Measurements from ENCODE around the gene MGRN1. TPM values are rescaled to one million over a fixed set of nuclear protein-coding genes. Genes with fewer than 3 reads are reported as not detected.

Gene MGRN1
- total and polyA plus RNA-seq, 2 of the 13 experiments (the other 11 are each of a cell fraction or from before 2014, with no cell fraction given), result 11.9 to 12.6 TPM

DNA sequence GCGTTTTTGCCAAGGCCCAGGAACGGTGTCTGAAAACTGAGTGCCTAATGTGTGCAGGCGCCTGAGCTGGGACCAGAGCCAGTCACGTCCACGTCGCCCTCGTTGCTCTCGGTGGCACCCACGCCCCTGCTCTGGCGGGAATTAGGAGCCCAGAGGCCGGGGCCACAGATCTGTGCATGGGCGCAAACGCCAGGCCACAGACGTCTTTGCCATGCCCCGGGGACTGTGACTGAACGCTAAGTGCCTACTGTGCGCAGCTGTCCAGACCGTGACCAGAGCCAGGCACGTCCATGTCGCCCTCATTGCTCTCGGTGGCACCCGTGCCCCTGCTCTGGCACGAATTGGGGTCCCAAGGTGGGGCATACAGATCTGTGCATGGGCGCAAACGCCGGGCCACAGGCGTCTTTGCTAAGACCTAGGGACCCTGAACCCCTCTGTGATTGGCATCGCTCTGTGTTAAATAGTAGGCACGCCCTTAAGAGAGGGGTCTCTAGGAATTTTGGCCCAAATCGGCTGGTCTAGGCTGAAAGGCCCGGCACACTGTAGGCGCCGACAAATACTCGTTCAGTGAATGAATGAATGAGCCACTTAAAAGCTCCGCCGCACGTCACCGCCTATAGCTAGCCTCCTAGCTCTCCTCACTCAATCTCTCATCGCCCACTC, 9.1 kb upstream of the MGRN1 start (continued):
- TF ChIP-seq, protein P1, sequence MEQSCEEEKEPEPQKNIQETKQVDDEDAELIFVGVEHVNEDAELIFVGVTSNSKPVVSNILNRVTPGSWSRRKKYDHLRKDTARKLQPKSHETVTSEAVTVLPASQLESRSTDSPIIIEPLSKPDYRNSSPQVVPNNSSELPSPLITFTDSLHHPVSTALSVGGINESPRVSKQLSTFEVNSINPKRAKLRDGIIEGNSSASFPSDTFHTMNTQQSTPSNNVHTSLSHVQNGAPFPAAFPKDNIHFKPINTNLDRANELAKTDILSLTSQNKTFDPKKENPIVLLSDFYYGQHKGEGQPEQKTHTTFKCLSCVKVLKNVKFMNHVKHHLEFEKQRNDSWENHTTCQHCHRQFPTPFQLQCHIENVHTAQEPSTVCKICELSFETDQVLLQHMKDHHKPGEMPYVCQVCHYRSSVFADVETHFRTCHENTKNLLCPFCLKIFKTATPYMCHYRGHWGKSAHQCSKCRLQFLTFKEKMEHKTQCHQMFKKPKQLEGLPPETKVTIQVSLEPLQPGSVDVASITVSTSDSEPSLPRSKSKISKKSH (CRISPR knock-in tag; IDR thresholded peaks at IDR 0.05; ENCODE audit: borderline replicate concordance), result peak; percentile 13; the same call in 1 of the 2 replicates
- TF ChIP-seq SNAI1 (CRISPR knock-in tag; IDR thresholded peaks at IDR 0.05; ENCODE audit: borderline replicate concordance) (peak; percentile 70; the same call in 1 of the 2 replicates), AKAP8 (CRISPR knock-in tag; IDR thresholded peaks at IDR 0.05) (no peak), AGO2 (optimal IDR thresholded peaks at IDR 0.05; ENCODE audit: low read depth, low read length) (peak; percentile 83), ZNF274 (CRISPR knock-in tag; IDR thresholded peaks at IDR 0.05) (no peak), ZNF235 (CRISPR knock-in tag; IDR thresholded peaks at IDR 0.05; ENCODE audit: borderline replicate concordance) (0 out of 2 replicates have a peak, but pooled peaks have one; percentile 21), ZBTB7B (CRISPR knock-in tag; IDR thresholded peaks at IDR 0.05) (0 out of 2 replicates have a peak, but pooled peaks have one; percentile 34), CAMTA2 (CRISPR knock-in tag; IDR thresholded peaks at IDR 0.05; ENCODE audit: borderline replicate concordance) (0 out of 2 replicates have a peak, but pooled peaks have one; percentile 83), MXD1 (CRISPR knock-in tag; IDR thresholded peaks at IDR 0.05) (peak; percentile 74; the same call in 1 of the 2 replicates), KAT8 (CRISPR knock-in tag; IDR thresholded peaks at IDR 0.05) (no peak), CBX2 (IDR thresholded peaks at IDR 0.05; ENCODE audit: low read depth, low read length) (no peak), CBX2 (CRISPR knock-in tag; IDR thresholded peaks at IDR 0.05; ENCODE audit: low read depth) (no peak), CBFB (CRISPR knock-in tag; IDR thresholded peaks at IDR 0.05) (no peak), HES4 (CRISPR knock-in tag; IDR thresholded peaks at IDR 0.05; ENCODE audit: borderline replicate concordance) (peak; percentile 40; the same call in 1 of the 2 replicates), JUN (CRISPR knock-in tag; IDR thresholded peaks at IDR 0.05) (no peak), HNRNPL (IDR thresholded peaks at IDR 0.05; ENCODE audit: low read depth, low read length) (0 out of 2 replicates have a peak, but pooled peaks have one; percentile 52), HDAC2 (CRISPR knock-in tag; IDR thresholded peaks at IDR 0.05) (0 out of 2 replicates have a peak, but pooled peaks have one; percentile 4), ZBTB46 (CRISPR knock-in tag; IDR thresholded peaks at IDR 0.05; ENCODE audit: borderline replicate concordance) (no peak), GLI4 (CRISPR knock-in tag; IDR thresholded peaks at IDR 0.05; ENCODE audit: borderline replicate concordance) (0 out of 2 replicates have a peak, but pooled peaks have one; percentile 56), ZNF138 (CRISPR knock-in tag; IDR thresholded peaks at IDR 0.05; ENCODE audit: low read depth) (no peak)
- TF ChIP-seq, protein P2, sequence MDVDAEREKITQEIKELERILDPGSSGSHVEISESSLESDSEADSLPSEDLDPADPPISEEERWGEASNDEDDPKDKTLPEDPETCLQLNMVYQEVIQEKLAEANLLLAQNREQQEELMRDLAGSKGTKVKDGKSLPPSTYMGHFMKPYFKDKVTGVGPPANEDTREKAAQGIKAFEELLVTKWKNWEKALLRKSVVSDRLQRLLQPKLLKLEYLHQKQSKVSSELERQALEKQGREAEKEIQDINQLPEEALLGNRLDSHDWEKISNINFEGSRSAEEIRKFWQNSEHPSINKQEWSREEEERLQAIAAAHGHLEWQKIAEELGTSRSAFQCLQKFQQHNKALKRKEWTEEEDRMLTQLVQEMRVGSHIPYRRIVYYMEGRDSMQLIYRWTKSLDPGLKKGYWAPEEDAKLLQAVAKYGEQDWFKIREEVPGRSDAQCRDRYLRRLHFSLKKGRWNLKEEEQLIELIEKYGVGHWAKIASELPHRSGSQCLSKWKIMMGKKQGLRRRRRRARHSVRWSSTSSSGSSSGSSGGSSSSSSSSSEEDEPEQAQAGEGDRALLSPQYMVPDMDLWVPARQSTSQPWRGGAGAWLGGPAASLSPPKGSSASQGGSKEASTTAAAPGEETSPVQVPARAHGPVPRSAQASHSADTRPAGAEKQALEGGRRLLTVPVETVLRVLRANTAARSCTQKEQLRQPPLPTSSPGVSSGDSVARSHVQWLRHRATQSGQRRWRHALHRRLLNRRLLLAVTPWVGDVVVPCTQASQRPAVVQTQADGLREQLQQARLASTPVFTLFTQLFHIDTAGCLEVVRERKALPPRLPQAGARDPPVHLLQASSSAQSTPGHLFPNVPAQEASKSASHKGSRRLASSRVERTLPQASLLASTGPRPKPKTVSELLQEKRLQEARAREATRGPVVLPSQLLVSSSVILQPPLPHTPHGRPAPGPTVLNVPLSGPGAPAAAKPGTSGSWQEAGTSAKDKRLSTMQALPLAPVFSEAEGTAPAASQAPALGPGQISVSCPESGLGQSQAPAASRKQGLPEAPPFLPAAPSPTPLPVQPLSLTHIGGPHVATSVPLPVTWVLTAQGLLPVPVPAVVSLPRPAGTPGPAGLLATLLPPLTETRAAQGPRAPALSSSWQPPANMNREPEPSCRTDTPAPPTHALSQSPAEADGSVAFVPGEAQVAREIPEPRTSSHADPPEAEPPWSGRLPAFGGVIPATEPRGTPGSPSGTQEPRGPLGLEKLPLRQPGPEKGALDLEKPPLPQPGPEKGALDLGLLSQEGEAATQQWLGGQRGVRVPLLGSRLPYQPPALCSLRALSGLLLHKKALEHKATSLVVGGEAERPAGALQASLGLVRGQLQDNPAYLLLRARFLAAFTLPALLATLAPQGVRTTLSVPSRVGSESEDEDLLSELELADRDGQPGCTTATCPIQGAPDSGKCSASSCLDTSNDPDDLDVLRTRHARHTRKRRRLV (CRISPR knock-in tag; IDR thresholded peaks at IDR 0.05), result peak; percentile 70; the same call in 1 of the 2 replicates

Data from HepG2 (cell line).